Mesendoderm (in vitro differentiated cells): ENCODE measurements around the gene PREX1.

ENCODE experiments used
- DNase-seq: peaks from one replicate; pipeline ENCODE4 v3.0.0; 2013
- H2AK5ac ChIP-seq: 2 replicates; pipeline ENCODE4 v1.6.1; 2013; ENCODE audit warnings: low read length, inconsistent platforms
- H2BK120ac ChIP-seq: 2 replicates; pipeline ENCODE4 v1.6.1; 2013; ENCODE audit warnings: low read depth, mild to moderate bottlenecking, low read length, moderate library complexity, mixed read lengths
- H2BK15ac ChIP-seq: replicated peaks from 2 replicates; pipeline ENCODE4 v1.6.1; 2013; ENCODE audit warnings: low read depth, mild to moderate bottlenecking, moderate library complexity
- H2BK5ac ChIP-seq: 2 replicates; pipeline ENCODE4 v1.6.1; 2013; ENCODE audit warnings: low read length, inconsistent platforms
- H3K18ac ChIP-seq: 2 replicates; pipeline ENCODE4 v1.6.1; 2013; ENCODE audit warnings: mild to moderate bottlenecking, low read length, mixed read lengths
- H3K23ac ChIP-seq: one replicate; pipeline ENCODE4 v1.6.1; 2013; ENCODE audit warnings: low read length
- H3K27ac ChIP-seq: 2 replicates; pipeline ENCODE4 v1.5.1; 2013; ENCODE audit warnings: low read depth, mild to moderate bottlenecking, inconsistent platforms, low read length, moderate library complexity
- H3K27me3 ChIP-seq: 2 replicates; pipeline ENCODE4 v1.6.1; 2013; ENCODE audit warnings: low read length, control low read depth, mild to moderate bottlenecking, inconsistent platforms; ENCODE audit not compliant: insufficient read depth, poor library complexity
- H3K36me3 ChIP-seq: 2 replicates; pipeline ENCODE4 v1.6.1; 2013; ENCODE audit warnings: low read length, inconsistent platforms; ENCODE audit not compliant: control insufficient read depth, insufficient read depth
- H3K4ac ChIP-seq: one replicate; pipeline ENCODE4 v1.6.1; 2013; ENCODE audit warnings: low read depth, mild to moderate bottlenecking, low read length, moderate library complexity
- H3K4me1 ChIP-seq: 2 replicates; pipeline ENCODE4 v1.6.1; 2013; ENCODE audit warnings: low read depth, low read length, inconsistent platforms; ENCODE audit not compliant: control insufficient read depth
- H3K4me2 ChIP-seq: 2 replicates; pipeline ENCODE4 v1.6.1; 2013; ENCODE audit warnings: low read length
- H3K4me3 ChIP-seq: 2 replicates; pipeline ENCODE4 v1.5.1; 2013; ENCODE audit warnings: mild to moderate bottlenecking, low read length
- H3K56ac ChIP-seq: one replicate; pipeline ENCODE4 v1.6.1; 2013; ENCODE audit warnings: low read length
- H3K79me1 ChIP-seq: 2 replicates; pipeline ENCODE4 v1.6.1; 2013; ENCODE audit warnings: low read length, inconsistent platforms
- H3K79me2 ChIP-seq: 2 replicates; pipeline ENCODE4 v1.6.1; 2013; ENCODE audit warnings: mild to moderate bottlenecking, low read length; ENCODE audit not compliant: control insufficient read depth, insufficient read depth
- H3K9ac ChIP-seq: 2 replicates; pipeline ENCODE4 v1.6.1; 2013; ENCODE audit warnings: low read length, inconsistent platforms
- H4K5ac ChIP-seq: one replicate; pipeline ENCODE4 v1.6.1; 2013; ENCODE audit warnings: low read length
- H4K8ac ChIP-seq: one replicate; pipeline ENCODE4 v1.6.1; 2013; ENCODE audit warnings: low read depth, mild to moderate bottlenecking, control low read depth, low read length, moderate library complexity
- WGBS: extraction: QIAGEN DNeasy Blood & Tissue Kit; methylation state at CpG from one replicate; pipeline ENCODE4 v1.1.7; 2013; ENCODE audit warnings: low lambda C conversion rate, missing lambda C conversion rate; ENCODE audit not compliant: insufficient coverage; ENCODE audit errors: extremely low coverage; 5-methylcytosine and 5-hydroxymethylcytosine counted together

Gene PREX1

GRCh38 chr20:48754292-48754691 is 73.5 kb downstream of the PREX1 start:
- Histone ChIP-seq H3K27me3 (no peaks in the 10 kb centered on the region), H2BK120ac (no peak overlapping the region), H3K23ac (no peak overlapping the region), H4K8ac (no peak overlapping the region), H3K4me3 (no peak overlapping the region), H3K56ac (no peak overlapping the region), H3K9ac (no peak overlapping the region), H2BK5ac (no peak overlapping the region), H3K18ac (no peak overlapping the region), H3K4me2 (no peak overlapping the region), H3K4ac (no peak overlapping the region), H3K27ac (no peak overlapping the region), H3K36me3 (no peaks in the 10 kb centered on the region), H2BK15ac (no peak overlapping the region), H3K4me1 (peaks cover 14% of the 10 kb centered on the region), H3K79me1 (peaks cover 53% of the 10 kb centered on the region), H2AK5ac (no peak overlapping the region), H3K79me2 (peaks cover 39% of the 10 kb centered on the region), H4K5ac (no peak overlapping the region)
- no peak for DNase-seq
- no CpG with 5 or more reads among the region's 8 CpGs for WGBS

- no peak overlapping the region for H3K56ac ChIP-seq
Measured at GRCh38 chr20:48752963-48753362, 74.8 kb downstream of the PREX1 start.

GRCh38 chr20:48751871-48752270 is 75.9 kb downstream of the PREX1 start:
- Histone ChIP-seq H3K36me3 (no peaks in the 10 kb centered on the region), H3K56ac (peak overlapping the region; percentile 62), H3K4me3 (no peak overlapping the region), H3K4me2 (no peak overlapping the region), H2BK5ac (no peak overlapping the region), H3K79me2 (peaks cover 36% of the 10 kb centered on the region), H3K4ac (no peak overlapping the region), H3K79me1 (peaks cover 50% of the 10 kb centered on the region), H3K23ac (no peak overlapping the region), H3K4me1 (peaks cover 14% of the 10 kb centered on the region), H3K27ac (no peak overlapping the region), H3K18ac (no peak overlapping the region), H2BK15ac (no peak overlapping the region), H4K5ac (no peak overlapping the region), H4K8ac (no peak overlapping the region), H3K9ac (peak overlapping the region; percentile 13), H2BK120ac (no peak overlapping the region), H2AK5ac (no peak overlapping the region), H3K27me3 (no peaks in the 10 kb centered on the region)
- DNase-seq = no peak
- WGBS = no CpG with 5 or more reads among the region's 4 CpGs

More at GRCh38 chr20:48752963-48753362, 74.8 kb downstream of the PREX1 start:
- no peak overlapping the region for H3K9ac ChIP-seq
- H3K4me3 ChIP-seq = no peak overlapping the region
- H3K4ac ChIP-seq = no peak overlapping the region
- DNase-seq = no peak
- no peak overlapping the region for H3K18ac ChIP-seq
- no peak overlapping the region for H2AK5ac ChIP-seq
- H4K8ac ChIP-seq = no peak overlapping the region
- no peaks in the 10 kb centered on the region for H3K27me3 ChIP-seq
- H3K23ac ChIP-seq = no peak overlapping the region
- H3K4me2 ChIP-seq = no peak overlapping the region
- H3K79me2 ChIP-seq = peaks cover 38% of the 10 kb centered on the region
- H2BK120ac ChIP-seq = no peak overlapping the region
- peaks cover 51% of the 10 kb centered on the region for H3K79me1 ChIP-seq
- H3K4me1 ChIP-seq = peaks cover 14% of the 10 kb centered on the region
- no peak overlapping the region for H2BK5ac ChIP-seq
- H2BK15ac ChIP-seq = no peak overlapping the region
- H3K27ac ChIP-seq = no peak overlapping the region
- H3K36me3 ChIP-seq = no peaks in the 10 kb centered on the region
- no CpG with 5 or more reads among the region's 6 CpGs for WGBS
- H4K5ac ChIP-seq = no peak overlapping the region

GRCh38 chr20:48750941-48751635 is 76.7 kb downstream of the PREX1 start:
- no peak overlapping the region for H4K8ac ChIP-seq
- H3K27ac ChIP-seq = peak overlapping the region; percentile 41
- no peak overlapping the region for H3K4me3 ChIP-seq
- H2BK15ac ChIP-seq = no peak overlapping the region
- no peaks in the 10 kb centered on the region for H3K27me3 ChIP-seq
- H3K56ac ChIP-seq = peak overlapping the region; percentile 62
- no peaks in the 10 kb centered on the region for H3K36me3 ChIP-seq
- H3K18ac ChIP-seq = peak overlapping the region; percentile 15
- H2AK5ac ChIP-seq = no peak overlapping the region
- H4K5ac ChIP-seq = no peak overlapping the region
- no peak overlapping the region for H2BK120ac ChIP-seq
- H3K79me1 ChIP-seq = peaks cover 48% of the 10 kb centered on the region
- H3K79me2 ChIP-seq = peaks cover 36% of the 10 kb centered on the region
- H3K4ac ChIP-seq = no peak overlapping the region
- no peak overlapping the region for H3K4me2 ChIP-seq
- no peak overlapping the region for H3K23ac ChIP-seq
- peaks cover 14% of the 10 kb centered on the region for H3K4me1 ChIP-seq
- H2BK5ac ChIP-seq = peak overlapping the region; percentile 1
- peak overlapping the region; percentile 13 for H3K9ac ChIP-seq
- no CpG with 5 or more reads among the region's 18 CpGs for WGBS
- peak; percentile 95 for DNase-seq

- Histone ChIP-seq H3K4ac (no peak overlapping the region), H2AK5ac (no peak overlapping the region), H4K5ac (no peak overlapping the region), H3K18ac (no peak overlapping the region), H3K79me1 (peaks cover 48% of the 10 kb centered on the region), H3K4me1 (peaks cover 14% of the 10 kb centered on the region), H3K27me3 (no peaks in the 10 kb centered on the region), H3K4me3 (no peak overlapping the region), H3K36me3 (no peaks in the 10 kb centered on the region), H3K9ac (no peak overlapping the region), H2BK120ac (no peak overlapping the region), H3K23ac (no peak overlapping the region), H3K79me2 (peaks cover 36% of the 10 kb centered on the region), H3K56ac (peak overlapping the region; percentile 0), H2BK5ac (no peak overlapping the region), H2BK15ac (no peak overlapping the region), H3K4me2 (no peak overlapping the region), H4K8ac (no peak overlapping the region), H3K27ac (no peak overlapping the region)
- WGBS = no CpG with 5 or more reads among the region's 3 CpGs
- DNase-seq = no peak
Measured at GRCh38 chr20:48750376-48750775, 77.4 kb downstream of the PREX1 start.

- H2BK120ac ChIP-seq = no peak overlapping the region
- no peak overlapping the region for H3K56ac ChIP-seq
- no peak overlapping the region for H3K23ac ChIP-seq
- H2BK5ac ChIP-seq = no peak overlapping the region
- no peak overlapping the region for H2AK5ac ChIP-seq
- H3K27ac ChIP-seq = no peak overlapping the region
- H3K4me3 ChIP-seq = no peak overlapping the region
- H3K4me1 ChIP-seq = peaks cover 14% of the 10 kb centered on the region
- H3K4me2 ChIP-seq = no peak overlapping the region
- peaks cover 36% of the 10 kb centered on the region for H3K79me2 ChIP-seq
- H4K5ac ChIP-seq = no peak overlapping the region
- no peak overlapping the region for H3K4ac ChIP-seq
- peaks cover 46% of the 10 kb centered on the region for H3K79me1 ChIP-seq
- no peak for DNase-seq
- H4K8ac ChIP-seq = no peak overlapping the region
- H3K18ac ChIP-seq = no peak overlapping the region
- H3K36me3 ChIP-seq = no peaks in the 10 kb centered on the region
- no peak overlapping the region for H2BK15ac ChIP-seq
- no peak overlapping the region for H3K9ac ChIP-seq
- H3K27me3 ChIP-seq = no peaks in the 10 kb centered on the region
- WGBS = no CpG with 5 or more reads among the region's 10 CpGs
Measured at GRCh38 chr20:48749437-48749836, 78.4 kb downstream of the PREX1 start.
